Adrenal gland (tissue), 12 donors: ENCODE data around the gene TAAR9. TPM values are rescaled to one million over a fixed set of nuclear protein-coding genes. Genes with fewer than 3 reads are reported as not detected.
A peak's percentile ranks its signal among the peaks of the same experiment; 100 is the strongest.
"Not testable (repeated sequence)": the region's sequence is repeated elsewhere in the genome, so short reads cannot be mapped to it uniquely, and the experiment has no call there.

Source experiments
- DNase-seq, 7 donors: peaks; one replicate each; pipeline ENCODE4 v3.0.0-alpha.2; 2019 to 2020
- H3K27ac ChIP-seq, 5 donors: fragments of 200-600 bp; sonication (generic) in 4 of 5; 1 replicate in 3 of 5; 2 replicates in 2 of 5; pipeline versions ENCODE4 v1.5.1 to v1.8.0; 2016 to 2020; ENCODE audit warnings: mild to moderate bottlenecking in 1 of 5
- H3K27me3 ChIP-seq: fragments of 200-600 bp; 2 replicates; pipeline ENCODE4 v1.8.0; 2021
- H3K36me3 ChIP-seq, 2 donors: fragments of 200-600 bp; replicated peaks in 1 of 2; 1 replicate in 1 of 2; 2 replicates in 1 of 2; pipeline versions ENCODE4 v1.5.1 to v1.8.0; 2018 to 2022
- H3K4me1 ChIP-seq, 2 donors: fragments of 200-600 bp; replicated peaks in 1 of 2; 1 replicate in 1 of 2; 2 replicates in 1 of 2; pipeline versions ENCODE4 v1.5.1 to v1.8.0; 2018 to 2021
- H3K4me3 ChIP-seq, 4 donors: fragments of 200-600 bp; sonication (generic) in 3 of 4; one replicate each; pipeline ENCODE4 v1.5.1; 2016 to 2018
- H3K9me3 ChIP-seq, 3 donors: fragments of 200-600 bp; sonication (generic) in 1 of 3; replicated peaks in 1 of 3; 1 replicate in 2 of 3; 2 replicates in 1 of 3; pipeline versions ENCODE4 v1.5.1 to v1.8.0; 2016 to 2021
- POLR2A ChIP-seq, 2 donors: fragments of 450-650 bp; IDR thresholded peaks; one replicate each; pipeline ENCODE4 v1.6.1; 2017; ENCODE audit warnings: antibody characterized with exemption in 2 of 2, mild to moderate bottlenecking in 2 of 2, moderate library complexity in 1 of 2
- WGBS, 4 donors: extraction: QIAGEN DNeasy Blood & Tissue Kit in 2 of 4; methylation state at CpG; one replicate each; pipeline versions ENCODE4 v1.1.5 to v1.1.7; 2013 to 2017; 5-methylcytosine and 5-hydroxymethylcytosine counted together
- intact Hi-C, 2 donors: fragments of 100-400 bp; cut with DNase I; formaldehyde crosslinking; loops; one replicate each; pipeline versions ENCODE4 v1.14.1 to v1.15.0; 2022 to 2023
- polyA plus RNA-seq, 3 donors: library from polyadenylated mRNA; stranded (reverse); fragments of 200-250 nt in 2 of 3; fragments of 350-450 nt in 1 of 3; fragmentation: Illumina TruSeq in 1 of 3; extraction: RNeasy Lipid Tissue Mini Kit (QIAGEN cat#74804) in 1 of 3; gene quantifications; one replicate each; pipeline ENCODE4 v1.2.3, GENCODE V29; 2013 to 2014
- total RNA-seq, 9 donors: library from RNA; depleted of rRNA in 4 of 9; stranded (reverse); fragments of >200 nt in 4 of 9; fragments of 120-200 nt in 1 of 9; fragmentation: NEBNext Ultra II Directional in 1 of 9; extraction: Animal tissue kit (Norgen Biotek cat#: 25700) in 1 of 9; gene quantifications; one replicate each; pipeline versions ENCODE4 v1.1.0 to v1.2.4, GENCODE V29; 2013 to 2023
- TF ChIP-seq, protein P1 (sequence below), 6 experiments: fragments of 450-650 bp in 4 of 6; fragments of 200-600 bp in 2 of 6; sonication (generic) in 1 of 6; IDR thresholded peaks; 1 replicate in 5 of 6; 2 replicates in 1 of 6; pipeline versions ENCODE4 v1.5.1 to v1.8.0; 2016 to 2021; ENCODE audit warnings: antibody characterized with exemption in 6 of 6, mild to moderate bottlenecking in 2 of 6, moderate library complexity in 1 of 6
- donor health status: healthy with polysubstance abuse.
- donor health status: Bipolar disorder and iron deficiency.
- donor health status: DM: yes; HTN: yes; CAD: no.
- donor health status: DM: no; HTN: no; CAD: no.
- donor health status: DM: no; HTN: no; CAD: no.
- donor health status: DM: yes; HTN: yes; CAD: no.

Gene TAAR9
- total and polyA plus RNA-seq, 12 donors = not detected

DNA sequence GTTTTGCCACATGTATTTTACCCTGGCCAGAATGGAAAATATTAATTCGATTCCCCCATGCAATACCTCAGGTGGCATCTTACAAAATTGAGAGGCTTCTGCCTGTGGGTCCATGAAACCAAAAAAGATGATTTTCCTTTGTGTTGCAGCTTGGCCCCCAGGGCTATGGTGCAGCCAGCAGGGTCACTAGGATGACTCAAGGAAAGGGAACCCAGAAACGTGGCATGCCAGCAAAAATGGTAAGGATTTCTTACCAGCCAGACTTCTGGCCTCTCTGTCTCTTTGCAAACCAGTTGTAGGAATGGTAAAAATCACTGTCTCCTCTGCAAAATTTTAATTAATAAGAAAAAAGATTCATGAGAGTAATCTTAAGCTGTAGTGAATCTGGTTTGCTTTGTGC is 11.6 kb upstream of the TAAR9 start:
- no peak overlapping the region for H3K4me3 ChIP-seq
- TF ChIP-seq POLR2A (IDR thresholded peaks at IDR 0.05) = no peak
- TF ChIP-seq, protein P1, sequence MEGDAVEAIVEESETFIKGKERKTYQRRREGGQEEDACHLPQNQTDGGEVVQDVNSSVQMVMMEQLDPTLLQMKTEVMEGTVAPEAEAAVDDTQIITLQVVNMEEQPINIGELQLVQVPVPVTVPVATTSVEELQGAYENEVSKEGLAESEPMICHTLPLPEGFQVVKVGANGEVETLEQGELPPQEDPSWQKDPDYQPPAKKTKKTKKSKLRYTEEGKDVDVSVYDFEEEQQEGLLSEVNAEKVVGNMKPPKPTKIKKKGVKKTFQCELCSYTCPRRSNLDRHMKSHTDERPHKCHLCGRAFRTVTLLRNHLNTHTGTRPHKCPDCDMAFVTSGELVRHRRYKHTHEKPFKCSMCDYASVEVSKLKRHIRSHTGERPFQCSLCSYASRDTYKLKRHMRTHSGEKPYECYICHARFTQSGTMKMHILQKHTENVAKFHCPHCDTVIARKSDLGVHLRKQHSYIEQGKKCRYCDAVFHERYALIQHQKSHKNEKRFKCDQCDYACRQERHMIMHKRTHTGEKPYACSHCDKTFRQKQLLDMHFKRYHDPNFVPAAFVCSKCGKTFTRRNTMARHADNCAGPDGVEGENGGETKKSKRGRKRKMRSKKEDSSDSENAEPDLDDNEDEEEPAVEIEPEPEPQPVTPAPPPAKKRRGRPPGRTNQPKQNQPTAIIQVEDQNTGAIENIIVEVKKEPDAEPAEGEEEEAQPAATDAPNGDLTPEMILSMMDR (IDR thresholded peaks at IDR 0.05) = no peak
- no peaks in the 10 kb centered on the region for H3K36me3 ChIP-seq
- no peaks in the 10 kb centered on the region for H3K27me3 ChIP-seq
- H3K4me1 ChIP-seq = peaks cover 0 to 5% of the 10 kb centered on the region in 2 donors
- no peaks in the 10 kb centered on the region for H3K9me3 ChIP-seq
- WGBS, 4 donors = 50 to 75% (median 56%) methylated on average over 2 of the region's 2 CpGs
- intact Hi-C loops = loop anchor here in 1 of 2 donors (10.0 kb wide), 1 partner anchor 138 kb away; no protein-coding TSS in a partner anchor
- H3K27ac ChIP-seq = no peak overlapping the region
- DNase-seq = no peak

DNA sequence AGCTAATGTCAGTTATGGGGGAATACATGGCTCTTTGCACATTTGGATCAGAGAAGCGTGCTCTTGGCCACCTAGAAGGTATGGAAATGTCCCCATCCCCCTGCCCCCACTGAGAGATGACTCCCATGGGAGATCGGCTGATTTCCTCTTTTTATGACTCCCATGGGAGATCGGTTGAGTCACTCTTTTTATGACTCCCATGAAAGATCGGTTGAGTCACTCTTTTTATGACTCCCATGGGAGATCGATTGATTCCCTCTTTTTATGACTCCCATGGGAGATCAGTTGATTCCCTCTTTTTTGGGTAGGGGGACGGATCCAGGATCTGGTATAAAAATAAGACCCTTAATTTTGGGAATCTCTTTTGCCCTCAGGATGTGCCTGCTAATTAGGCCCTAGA is 10.3 kb upstream of the TAAR9 start:
- 71 to 83% (median 75%) methylated on average over 6 of the region's 6 CpGs for WGBS, 4 donors
- intact Hi-C loops = loop anchor here in 1 of 2 donors (10.0 kb wide), 1 partner anchor 137 kb away; no protein-coding TSS in a partner anchor
- Histone ChIP-seq H3K36me3 (no peaks in the 10 kb centered on the region), H3K27ac (no peak overlapping the region), H3K4me1 (peaks cover 0 to 5% of the 10 kb centered on the region in 2 donors), H3K4me3 (no peak overlapping the region), H3K9me3 (no peaks in the 10 kb centered on the region), H3K27me3 (no peaks in the 10 kb centered on the region)
- DNase-seq = no peak
- no peak for TF ChIP-seq POLR2A (IDR thresholded peaks at IDR 0.05)
- TF ChIP-seq, protein P1 (IDR thresholded peaks at IDR 0.05) = no peak

DNA sequence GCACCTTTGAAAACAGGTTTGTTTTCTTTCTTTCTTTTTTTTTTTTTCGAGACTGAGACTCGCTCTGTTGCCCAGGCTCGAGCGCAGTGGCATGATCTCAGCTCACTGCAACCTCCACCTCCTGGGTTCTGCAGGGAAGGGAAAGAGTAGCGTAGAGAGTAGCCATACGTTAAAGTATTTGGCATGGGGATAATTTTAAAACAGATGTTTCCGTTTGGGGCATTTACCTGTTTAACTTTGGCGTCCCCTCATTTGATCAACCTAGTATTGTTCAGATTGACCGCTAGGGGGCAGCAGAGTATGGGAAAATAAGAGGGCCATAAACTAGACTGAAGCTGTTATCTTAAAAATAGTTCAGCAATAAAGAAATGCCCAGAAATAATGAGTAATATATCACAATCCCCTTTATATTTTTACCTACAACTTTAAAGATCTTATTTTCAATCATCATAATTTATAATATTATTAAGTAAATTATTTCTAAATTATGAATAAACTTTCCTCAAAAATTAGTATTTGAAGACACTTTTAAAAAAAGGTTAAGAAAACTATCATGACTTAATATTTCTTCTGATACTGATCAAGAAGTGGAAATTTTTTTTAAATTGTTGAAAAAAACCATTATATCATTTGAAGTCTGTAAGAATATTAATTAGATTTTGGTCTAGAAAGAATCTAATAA is 7.6 kb upstream of the TAAR9 start:
- peaks cover 0 to 5% of the 10 kb centered on the region in 2 donors for H3K4me1 ChIP-seq
- no peaks in the 10 kb centered on the region for H3K36me3 ChIP-seq
- DNase-seq = peak; percentile 23 to 72 (median 53)
- no peak overlapping the region for H3K4me3 ChIP-seq
- H3K27me3 ChIP-seq = no peaks in the 10 kb centered on the region
- intact Hi-C loops = no loop called here
- 20 to 24% (median 21%) methylated on average over 9 of the region's 9 CpGs for WGBS, 4 donors
- TF ChIP-seq, protein P1 (IDR thresholded peaks at IDR 0.05) = peak; percentile 70 to 91 (median 74)
- no peak for TF ChIP-seq POLR2A (IDR thresholded peaks at IDR 0.05)
- H3K27ac ChIP-seq = no peak overlapping the region
- no peaks in the 10 kb centered on the region for H3K9me3 ChIP-seq

DNA sequence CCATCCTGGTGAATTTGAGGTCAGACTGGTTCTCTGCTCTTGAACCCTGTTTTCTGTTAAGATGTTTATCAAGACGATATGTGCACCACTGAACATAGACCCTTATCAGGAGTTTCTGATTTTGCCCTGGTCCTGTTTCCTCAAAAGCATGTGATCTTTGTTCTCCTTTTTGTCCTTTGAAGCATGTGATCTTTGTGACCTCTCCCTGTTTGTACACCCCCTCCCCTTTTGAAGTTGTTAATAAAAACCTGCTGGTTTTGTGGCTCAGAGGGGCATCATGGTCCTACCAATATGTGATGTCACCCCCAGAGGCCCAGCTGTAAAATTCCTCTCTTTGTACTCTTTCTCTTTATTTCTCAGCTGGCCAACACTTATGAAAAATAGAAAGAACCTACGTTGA is 3.5 kb upstream of the TAAR9 start:
- H3K4me3 ChIP-seq, H3K27ac ChIP-seq, H3K36me3 ChIP-seq, DNase-seq, H3K9me3 ChIP-seq, H3K4me1 ChIP-seq, H3K27me3 ChIP-seq, intact Hi-C loops: not testable (repeated sequence)
- 72 to 86% (median 78%) methylated on average over 2 of the region's 2 CpGs for WGBS, 4 donors

DNA sequence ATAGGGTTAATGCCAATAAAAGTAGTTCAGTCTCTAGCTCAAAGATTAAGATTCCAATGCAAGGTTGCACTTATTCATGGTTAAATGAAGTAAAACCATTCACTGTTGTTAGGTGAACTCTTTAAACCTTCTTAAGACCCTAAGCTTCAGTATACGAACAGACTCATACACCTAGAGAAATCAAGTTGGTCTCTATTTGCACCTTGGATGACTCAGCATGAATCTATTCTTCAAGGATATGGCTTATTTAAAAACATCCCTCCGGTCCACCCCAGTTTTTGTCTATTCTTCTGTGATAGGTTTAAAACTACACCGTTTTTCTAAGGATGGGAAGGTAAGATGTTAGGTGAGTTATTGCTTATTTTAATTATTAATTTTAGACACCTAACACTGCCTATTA is 932 bp upstream of the TAAR9 start:
- Histone ChIP-seq H3K36me3 (no peaks in the 10 kb centered on the region), H3K4me3 (no peak overlapping the region), H3K27ac (no peak overlapping the region), H3K27me3 (peaks cover 8% of the 10 kb centered on the region), H3K4me1 (no peaks in the 10 kb centered on the region), H3K9me3 (no peaks in the 10 kb centered on the region)
- no peak for DNase-seq
- WGBS, 4 donors = 73 to 79% (median 77%) methylated on average over 3 of the region's 3 CpGs
- intact Hi-C loops = no loop called here
- TF ChIP-seq, protein P1 (IDR thresholded peaks at IDR 0.05) = no peak
